ENCODE measurements around the gene SPTSSB.

SPTSSB gene

DNA sequence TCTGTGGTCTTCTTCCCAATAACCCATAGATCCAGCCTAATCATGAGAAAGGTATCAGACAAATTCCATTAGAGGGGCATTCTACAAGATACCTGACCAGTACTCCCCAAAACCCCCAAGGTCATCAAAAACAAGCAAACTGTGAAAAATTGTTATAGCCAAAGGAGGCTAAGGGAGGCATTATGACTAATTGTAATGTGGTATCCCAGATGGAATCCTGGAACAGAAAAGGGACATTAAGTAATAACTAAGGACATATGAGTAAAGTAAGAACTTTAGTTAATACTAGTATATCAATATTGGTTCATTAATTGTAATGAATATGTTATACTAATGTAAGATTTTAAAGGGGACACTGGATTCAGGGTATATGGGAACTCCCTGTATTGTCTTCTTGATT is 20.4 kb downstream of the SPTSSB start:
- FAIRE-seq (no peak), DNase-seq (ENCODE audit: insufficient read length) (no peak)
- TF ChIP-seq POLR2A (IDR thresholded peaks at IDR 0.05; ENCODE audit: low read depth, low read length), result no peak

DNA sequence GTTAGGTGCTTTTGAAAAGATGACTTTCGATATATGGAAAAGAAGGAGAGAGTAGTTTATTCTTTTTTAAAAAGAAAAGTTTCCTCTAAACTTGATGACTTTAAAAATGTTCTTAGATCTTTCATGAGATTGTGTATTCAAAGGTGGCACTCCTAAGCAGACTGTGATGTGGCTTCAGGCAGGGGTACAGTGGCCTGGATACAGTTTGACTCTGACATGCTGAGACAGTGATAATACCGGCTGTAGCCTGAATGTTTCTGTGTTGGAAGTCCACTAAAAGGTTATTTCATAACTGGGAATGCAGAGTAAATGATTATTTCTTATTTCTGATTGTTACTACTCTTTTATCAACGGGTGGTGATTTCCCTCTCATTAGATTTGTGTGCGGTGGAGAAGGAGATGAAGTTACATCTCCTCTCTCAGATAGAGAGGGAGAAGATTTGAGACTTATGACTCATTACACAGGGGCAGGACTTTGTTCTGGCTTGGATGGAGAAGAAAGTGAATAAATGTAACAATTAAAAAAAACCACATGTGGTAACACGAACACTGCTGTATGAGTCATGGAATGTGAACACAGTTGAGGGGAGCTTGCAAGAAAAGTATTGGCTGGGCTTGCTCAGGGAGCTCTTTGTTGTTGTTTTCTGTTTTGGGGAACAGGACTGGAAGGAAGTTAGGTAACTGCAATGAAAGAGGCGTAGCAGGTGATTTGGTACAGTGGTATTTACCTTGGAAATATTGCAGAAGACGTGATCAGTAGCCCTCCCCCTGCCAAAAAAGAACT is 21.6 kb downstream of the SPTSSB start:
- TF ChIP-seq TAF1 (IDR thresholded peaks at IDR 0.05; ENCODE audit: borderline replicate concordance, low read depth, low read length), result no peak
- no peak for TF ChIP-seq POLR2AphosphoS5 (IDR thresholded peaks at IDR 0.05; ENCODE audit: low read depth, low read length)
- TF ChIP-seq POLR2A (IDR thresholded peaks at IDR 0.05; ENCODE audit: low read depth, low read length), result no peak
- DNase-seq (ENCODE audit: insufficient read length) (no peak), FAIRE-seq (no peak)

DNA sequence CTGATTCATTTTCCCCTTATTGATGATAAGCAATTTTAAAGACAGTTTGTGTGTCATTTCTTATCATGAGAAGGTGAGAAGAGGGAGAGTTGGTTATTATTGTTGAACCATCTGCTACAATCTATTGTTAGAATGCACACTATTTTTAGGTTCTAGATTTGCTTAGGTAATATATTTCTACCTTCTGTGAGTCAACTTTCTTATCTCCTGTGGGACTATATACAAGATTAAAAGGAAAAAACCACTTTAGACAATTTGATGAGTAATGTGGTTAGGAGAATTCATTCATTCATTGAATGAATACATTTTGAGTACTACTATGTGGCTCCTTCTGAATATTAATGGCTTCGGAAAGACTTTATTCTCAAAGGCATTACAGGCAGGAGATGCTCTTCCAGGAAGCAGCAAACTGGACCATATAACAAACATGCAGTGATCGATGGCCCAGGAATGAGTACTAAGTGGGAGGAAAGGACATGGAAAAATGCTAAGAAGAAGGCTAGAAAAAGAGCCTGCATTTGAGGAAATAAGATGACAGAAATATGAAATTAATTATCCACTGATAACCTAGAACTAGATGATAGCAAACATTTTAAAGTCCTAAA is 22.4 kb downstream of the SPTSSB start:
- DNase-seq (ENCODE audit: insufficient read length), result no peak
- FAIRE-seq, result no peak
- no peak for TF ChIP-seq POLR2A (IDR thresholded peaks at IDR 0.05; ENCODE audit: low read depth, low read length)
- TF ChIP-seq POLR2AphosphoS5 (IDR thresholded peaks at IDR 0.05; ENCODE audit: low read depth, low read length), result no peak
- TF ChIP-seq TAF1 (IDR thresholded peaks at IDR 0.05; ENCODE audit: borderline replicate concordance, low read depth, low read length), result no peak

DNA sequence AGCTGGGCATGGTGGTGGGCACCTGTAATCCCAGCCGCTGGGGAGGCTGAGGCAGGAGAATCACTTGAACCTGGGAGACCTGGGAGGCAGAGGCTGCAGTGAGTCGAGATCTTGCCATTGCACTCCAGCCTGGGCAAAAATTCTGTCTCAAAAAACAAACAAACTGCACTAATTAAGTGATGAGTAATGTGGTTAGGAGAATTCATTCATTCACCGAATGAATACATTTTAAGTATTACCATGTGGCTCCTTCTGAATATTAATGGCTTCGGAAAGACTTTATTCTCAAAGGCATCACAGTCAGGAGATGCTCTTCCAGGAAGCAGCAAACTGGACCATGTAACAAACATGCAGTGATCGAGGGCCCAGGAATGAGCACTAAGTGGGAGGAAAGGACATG is 23.6 kb downstream of the SPTSSB start:
- no peak for FAIRE-seq
- TF ChIP-seq POLR2AphosphoS5 (IDR thresholded peaks at IDR 0.05; ENCODE audit: low read depth, low read length), result no peak
- TF ChIP-seq POLR2A (IDR thresholded peaks at IDR 0.05; ENCODE audit: low read depth, low read length), result no peak
- no peak for TF ChIP-seq TAF1 (IDR thresholded peaks at IDR 0.05; ENCODE audit: borderline replicate concordance, low read depth, low read length)
- DNase-seq (ENCODE audit: insufficient read length), result no peak

GRCh38 chr3:161345023-161345422 is 26.3 kb downstream of the SPTSSB start:
- FAIRE-seq (no peak), DNase-seq (ENCODE audit: insufficient read length) (no peak)
- TF ChIP-seq TAF1 (IDR thresholded peaks at IDR 0.05; ENCODE audit: borderline replicate concordance, low read depth, low read length) (no peak), POLR2A (IDR thresholded peaks at IDR 0.05; ENCODE audit: low read depth, low read length) (no peak), POLR2AphosphoS5 (IDR thresholded peaks at IDR 0.05; ENCODE audit: low read depth, low read length) (no peak)

- no peak for FAIRE-seq
- DNase-seq (ENCODE audit: insufficient read length), result no peak
- no peak for TF ChIP-seq POLR2A (IDR thresholded peaks at IDR 0.05; ENCODE audit: low read depth, low read length)
- TF ChIP-seq TAF1 (IDR thresholded peaks at IDR 0.05; ENCODE audit: borderline replicate concordance, low read depth, low read length), result no peak
- TF ChIP-seq POLR2AphosphoS5 (IDR thresholded peaks at IDR 0.05; ENCODE audit: low read depth, low read length), result no peak
Observed at GRCh38 chr3:161343986-161344385, 27.3 kb downstream of the SPTSSB start.

- FAIRE-seq (no peak), DNase-seq (ENCODE audit: insufficient read length) (no peak)
- TF ChIP-seq POLR2AphosphoS5 (IDR thresholded peaks at IDR 0.05; ENCODE audit: low read depth, low read length), result no peak
- TF ChIP-seq TAF1 (IDR thresholded peaks at IDR 0.05; ENCODE audit: borderline replicate concordance, low read depth, low read length), result no peak
- no peak for TF ChIP-seq POLR2A (IDR thresholded peaks at IDR 0.05; ENCODE audit: low read depth, low read length)
Observed at GRCh38 chr3:161343540-161343939, 27.8 kb downstream of the SPTSSB start.

DNA sequence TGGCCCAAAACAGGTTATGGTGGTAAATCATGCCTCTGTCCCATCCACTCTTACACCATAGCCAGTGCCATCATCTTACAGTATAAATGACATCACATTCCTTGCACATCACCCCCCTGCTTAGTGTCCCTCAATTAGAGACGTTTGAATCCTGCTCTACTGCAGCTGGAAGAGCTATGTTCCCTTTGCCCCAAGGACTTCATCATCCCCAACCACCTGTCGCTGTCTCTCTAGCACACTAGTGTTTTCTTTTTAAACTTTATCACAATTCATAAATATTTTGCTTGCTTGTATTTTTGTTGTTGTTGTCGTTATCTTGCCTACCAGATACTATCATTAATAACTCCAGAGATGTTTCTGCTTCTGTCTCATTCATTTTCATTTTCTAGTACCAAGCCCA is 28.7 kb downstream of the SPTSSB start:
- no peak for DNase-seq (ENCODE audit: insufficient read length)
- TF ChIP-seq POLR2A (IDR thresholded peaks at IDR 0.05; ENCODE audit: low read depth, low read length) (no peak), TAF1 (IDR thresholded peaks at IDR 0.05; ENCODE audit: borderline replicate concordance, low read depth, low read length) (no peak), POLR2AphosphoS5 (IDR thresholded peaks at IDR 0.05; ENCODE audit: low read depth, low read length) (no peak)
- FAIRE-seq, result no peak

DNA sequence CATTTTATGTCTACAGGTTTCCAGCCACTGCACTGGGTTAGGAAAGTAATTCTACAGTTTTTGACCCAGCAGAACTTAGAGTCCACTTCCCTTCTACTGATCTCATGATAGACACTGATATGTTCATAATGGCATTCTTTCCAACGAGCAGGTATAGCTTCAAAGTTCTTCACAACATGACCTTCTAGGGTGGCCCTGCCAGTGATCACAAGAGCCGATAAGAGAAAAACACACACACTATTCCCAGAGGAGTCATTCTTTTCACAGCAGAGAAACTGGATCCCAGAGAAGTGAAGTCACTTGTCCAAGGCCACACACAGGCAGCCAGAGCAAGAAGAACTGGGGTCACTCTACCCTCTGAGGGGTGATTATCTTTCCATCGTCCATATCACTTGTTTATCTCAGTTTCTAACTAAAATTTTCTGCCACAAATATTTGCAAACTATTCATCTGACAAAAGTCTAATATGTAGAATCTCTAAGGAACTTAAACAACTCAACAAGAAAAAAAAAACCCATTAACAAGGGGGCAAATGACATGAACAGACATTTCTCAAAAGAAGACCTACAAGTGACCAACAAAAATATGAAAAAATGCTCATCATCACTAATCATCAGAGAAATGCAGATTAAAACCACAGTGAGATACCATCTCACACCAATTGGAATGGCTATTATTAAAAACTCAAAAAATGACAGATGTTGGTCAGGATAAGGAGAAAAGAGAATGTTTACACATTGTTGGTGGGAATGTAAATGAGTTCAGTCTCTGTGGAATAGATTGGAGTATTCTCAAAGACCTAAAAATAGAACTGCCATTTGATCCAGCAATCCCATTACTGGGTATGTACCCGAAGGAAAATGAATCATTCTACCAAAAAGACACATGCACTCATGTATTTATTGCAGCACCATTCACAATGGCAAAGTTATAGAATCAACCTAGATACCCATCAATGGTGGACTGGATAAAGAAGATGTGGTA is 31.5 kb downstream of the SPTSSB start:
- DNase-seq (ENCODE audit: insufficient read length) (no peak), FAIRE-seq (no peak)
- TF ChIP-seq POLR2AphosphoS5 (IDR thresholded peaks at IDR 0.05; ENCODE audit: low read depth, low read length), result no peak
- no peak for TF ChIP-seq TAF1 (IDR thresholded peaks at IDR 0.05; ENCODE audit: borderline replicate concordance, low read depth, low read length)
- TF ChIP-seq POLR2A (IDR thresholded peaks at IDR 0.05; ENCODE audit: low read depth, low read length), result no peak

DNA sequence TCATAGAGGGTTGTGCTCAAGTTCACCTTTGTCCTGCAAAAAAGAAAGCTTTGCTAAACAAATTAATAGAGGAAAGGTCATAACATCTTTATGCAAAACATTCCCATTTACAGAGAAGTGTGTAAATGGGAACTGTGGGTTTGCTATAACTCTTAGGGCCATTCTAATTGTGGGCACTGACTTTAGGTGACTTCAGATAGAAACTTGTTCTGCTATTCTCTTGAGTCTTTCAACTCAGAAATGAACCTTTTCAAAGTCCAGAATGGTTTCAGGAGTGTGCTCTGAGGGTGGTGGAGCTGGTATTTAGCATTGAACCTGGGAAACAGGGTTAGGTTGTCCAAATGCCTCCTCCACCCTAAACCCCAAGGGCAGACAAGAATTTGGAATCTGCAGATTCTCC is 34.0 kb downstream of the SPTSSB start:
- DNase-seq (ENCODE audit: insufficient read length) (no peak), FAIRE-seq (no peak)
- TF ChIP-seq POLR2AphosphoS5 (IDR thresholded peaks at IDR 0.05; ENCODE audit: low read depth, low read length) (no peak), POLR2A (IDR thresholded peaks at IDR 0.05; ENCODE audit: low read depth, low read length) (no peak), TAF1 (IDR thresholded peaks at IDR 0.05; ENCODE audit: borderline replicate concordance, low read depth, low read length) (no peak)

DNA sequence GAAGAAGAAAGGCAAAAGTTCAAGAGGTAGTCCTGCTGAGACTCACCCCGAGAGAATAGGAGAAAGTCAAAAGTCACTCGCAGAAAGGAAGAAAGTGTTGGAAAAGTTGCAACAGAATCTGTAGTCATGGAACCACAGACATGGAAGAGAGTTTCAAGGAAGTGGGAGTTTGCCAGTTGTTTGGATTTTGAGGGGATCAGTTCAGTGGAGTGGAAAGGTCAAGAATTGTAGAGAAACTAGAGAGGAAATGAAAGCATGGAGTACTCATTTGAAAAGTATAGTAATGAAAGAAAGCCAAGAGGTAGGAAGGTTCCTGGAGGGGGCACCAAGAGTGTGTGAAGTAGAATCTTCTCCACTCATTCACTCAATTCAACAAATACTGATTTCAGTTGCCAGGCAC is 34.7 kb downstream of the SPTSSB start:
- FAIRE-seq, result no peak
- TF ChIP-seq POLR2A (IDR thresholded peaks at IDR 0.05; ENCODE audit: low read depth, low read length) (no peak), TAF1 (IDR thresholded peaks at IDR 0.05; ENCODE audit: borderline replicate concordance, low read depth, low read length) (no peak), POLR2AphosphoS5 (IDR thresholded peaks at IDR 0.05; ENCODE audit: low read depth, low read length) (no peak)
- no peak for DNase-seq (ENCODE audit: insufficient read length)
